Gastroesophageal sphincter (tissue), 4 donors: ENCODE data around the gene LMO7. TPM values are rescaled to one million over a fixed set of nuclear protein-coding genes. Genes with fewer than 3 reads are reported as not detected.

Experiments
- ATAC-seq: fragments of 150-250 bp; one replicate; pipeline ENCODE4 v1.9.1; 2016; ENCODE audit warnings: mild to moderate bottlenecking, moderate library complexity
- H3K27ac ChIP-seq, 4 donors: fragments of 200-600 bp; sonication (generic) in 3 of 4; 1 replicate in 3 of 4; 2 replicates in 1 of 4; pipeline ENCODE4 v1.5.1; 2016 to 2019
- H3K27me3 ChIP-seq: fragments of 200-600 bp; sonication (generic); one replicate; pipeline ENCODE4 v1.5.1; 2019
- H3K36me3 ChIP-seq, 2 donors: fragments of 200-600 bp; sonication (generic); one replicate each; pipeline ENCODE4 v1.5.1; 2019; ENCODE audit warnings: control low read depth in 1 of 2
- H3K4me1 ChIP-seq, 3 donors: fragments of 200-600 bp; sonication (generic); 1 replicate in 2 of 3; 2 replicates in 1 of 3; pipeline ENCODE4 v1.5.1; 2016 to 2019; ENCODE audit warnings: control low read depth in 2 of 3
- H3K4me3 ChIP-seq, 2 donors: fragments of 200-600 bp; sonication (generic); one replicate each; pipeline ENCODE4 v1.5.1; 2019; ENCODE audit warnings: mild to moderate bottlenecking in 1 of 2, moderate library complexity in 1 of 2
- H3K9me3 ChIP-seq, 3 donors: fragments of 200-600 bp; sonication (generic); one replicate each; pipeline ENCODE4 v1.5.1; 2017 to 2019; ENCODE audit warnings: control low read depth in 2 of 3
- CTCF ChIP-seq, 4 experiments: fragments of 200-600 bp in 2 of 4; fragments of 450-650 bp in 2 of 4; sonication (generic) in 1 of 4; IDR thresholded peaks; one replicate each; pipeline ENCODE4 v1.5.1; 2017 to 2019; ENCODE audit warnings: antibody characterized with exemption in 4 of 4, mild to moderate bottlenecking in 2 of 4, moderate library complexity in 2 of 4
- EP300 ChIP-seq: sonication (generic); formaldehyde crosslinking; IDR thresholded peaks from one replicate; pipeline ENCODE4 v1.6.1; 2017; ENCODE audit warnings: antibody characterized with exemption, mild to moderate bottlenecking
- POLR2A ChIP-seq, 2 donors: fragments of 450-650 bp; IDR thresholded peaks; one replicate each; pipeline ENCODE4 v1.6.1; 2017; ENCODE audit warnings: antibody characterized with exemption in 2 of 2, mild to moderate bottlenecking in 2 of 2, moderate library complexity in 1 of 2
- POLR2AphosphoS5 ChIP-seq: sonication (generic); formaldehyde crosslinking; IDR thresholded peaks from one replicate; pipeline ENCODE4 v1.6.1; 2017; ENCODE audit warnings: antibody characterized with exemption
- WGBS, 2 donors: methylation state at CpG; one replicate each; pipeline ENCODE4 v1.1.5; 2018; ENCODE audit warnings: low coverage in 1 of 2; 5-methylcytosine and 5-hydroxymethylcytosine counted together
- total RNA-seq, 4 donors: library from RNA; depleted of rRNA; stranded (reverse); fragments of >200 nt; gene quantifications; one replicate each; pipeline ENCODE4 v1.1.0, GENCODE V29; 2016

Gene LMO7
- total RNA-seq, 4 donors from 2014 or later: 15.1 to 45.0 (median 26.8) TPM

DNA sequence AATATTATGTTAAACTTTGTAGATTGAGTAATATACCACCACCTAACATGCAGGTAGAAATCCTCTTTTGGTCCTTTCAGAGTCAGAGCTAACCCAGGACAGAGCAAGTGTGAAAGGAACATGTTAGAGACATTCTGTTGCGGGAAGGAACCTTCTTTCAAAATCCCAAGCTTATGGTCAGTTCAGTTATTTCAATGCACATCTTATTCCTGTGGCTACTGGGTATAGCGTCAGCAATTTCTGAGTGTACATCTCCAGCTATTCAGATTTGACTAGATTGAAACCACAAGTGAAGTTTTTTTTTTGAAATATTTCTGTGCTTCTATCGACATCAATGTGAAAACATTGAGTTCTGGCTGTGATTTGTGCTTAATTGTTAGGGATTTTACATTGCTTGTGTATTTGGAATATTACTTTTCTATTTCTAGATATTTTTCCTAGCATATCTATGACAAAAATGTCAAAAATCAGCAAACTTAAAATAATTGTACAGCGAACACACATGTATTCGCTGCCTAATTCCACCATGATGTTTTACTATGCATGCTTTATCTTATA is 165.3 kb downstream of the LMO7 start:
- Histone ChIP-seq H3K27ac (no peak overlapping the region), H3K36me3 (peaks cover 0 to 29% of the 10 kb centered on the region in 2 donors), H3K4me1 (no peaks in the 10 kb centered on the region), H3K4me3 (no peak overlapping the region), H3K9me3 (no peaks in the 10 kb centered on the region), H3K27me3 (no peaks in the 10 kb centered on the region)
- no peak for ATAC-seq
- WGBS, 2 donors: 87 to 98% methylated on average over 4 to 5 of the region's 5 CpGs
- TF ChIP-seq POLR2AphosphoS5 (no peak), CTCF (IDR thresholded peaks at IDR 0.05) (no peak)

DNA sequence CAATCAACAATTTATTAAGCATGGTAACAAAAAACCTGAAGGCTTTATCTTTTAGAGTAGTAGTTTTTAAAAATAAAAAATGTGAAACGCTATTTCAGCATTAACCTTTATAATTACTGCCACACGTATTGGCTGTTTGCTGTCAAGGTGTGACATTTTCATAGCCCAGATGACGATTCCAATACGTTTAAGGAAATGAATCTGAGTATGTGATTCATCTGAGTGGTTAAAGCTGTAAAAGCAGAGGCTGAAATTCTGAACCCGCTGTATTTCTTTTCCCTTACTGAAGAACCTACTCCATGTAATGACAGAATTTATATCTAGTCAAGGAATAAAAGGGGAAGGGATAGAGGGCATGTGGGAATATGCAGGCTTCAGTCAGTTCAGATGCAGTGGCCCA is 166.0 kb downstream of the LMO7 start:
- Histone ChIP-seq H3K9me3 (no peaks in the 10 kb centered on the region), H3K4me1 (no peaks in the 10 kb centered on the region), H3K4me3 (no peak overlapping the region), H3K27me3 (no peaks in the 10 kb centered on the region), H3K36me3 (peaks cover 0 to 24% of the 10 kb centered on the region in 2 donors), H3K27ac (no peak overlapping the region)
- no peak for ATAC-seq
- no peak for TF ChIP-seq POLR2AphosphoS5
- no peak for TF ChIP-seq POLR2A (IDR thresholded peaks at IDR 0.05)
- TF ChIP-seq CTCF (IDR thresholded peaks at IDR 0.05): no peak
- no peak for TF ChIP-seq EP300
- 73 to 89% methylated on average over 4 to 5 of the region's 5 CpGs for WGBS, 2 donors

DNA sequence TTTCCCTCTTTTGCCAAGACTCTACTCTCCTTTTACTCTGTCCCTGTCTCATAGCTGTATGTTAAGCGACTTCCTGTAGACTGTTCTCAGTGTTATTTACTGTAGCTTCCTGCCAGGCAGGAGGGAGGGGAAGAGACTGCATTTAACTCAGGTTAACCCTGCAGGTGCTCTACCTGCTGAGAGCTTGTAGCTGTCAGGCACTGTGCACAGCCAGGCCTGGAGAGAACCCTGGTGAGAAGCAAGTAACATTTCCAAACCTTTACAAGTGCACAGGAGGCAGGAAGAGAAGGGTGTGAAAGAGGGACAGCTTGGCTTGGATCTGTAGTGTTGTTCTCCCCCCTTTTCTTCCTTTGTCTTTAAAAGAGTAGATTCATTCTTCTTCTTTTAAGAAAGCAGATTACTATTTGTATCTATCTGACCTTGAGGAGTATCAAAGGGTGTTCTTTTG is 167.1 kb downstream of the LMO7 start:
- no peak for ATAC-seq
- H3K4me3 ChIP-seq: no peak overlapping the region
- no peak for TF ChIP-seq POLR2AphosphoS5

DNA sequence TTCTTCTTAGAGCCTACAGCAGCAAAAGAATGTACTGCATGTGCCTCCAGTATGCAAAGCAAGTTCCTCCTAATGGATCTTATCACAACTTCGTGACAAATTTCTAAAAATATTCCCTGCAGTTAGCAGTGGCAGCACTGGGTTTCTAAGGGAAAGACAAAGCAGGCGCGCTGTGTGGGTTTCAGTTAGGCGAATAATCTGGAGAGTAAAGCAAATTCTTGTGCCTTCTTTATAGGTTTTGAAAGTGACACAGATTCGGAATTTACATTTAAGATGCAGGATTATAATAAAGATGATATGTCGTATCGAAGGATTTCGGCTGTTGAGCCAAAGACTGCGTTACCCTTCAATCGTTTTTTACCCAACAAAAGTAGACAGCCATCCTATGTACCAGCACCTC is 167.9 kb downstream of the LMO7 start:
- Histone ChIP-seq H3K4me1 (no peaks in the 10 kb centered on the region), H3K36me3 (peaks cover 0 to 16% of the 10 kb centered on the region in 2 donors), H3K27ac (no peak overlapping the region), H3K9me3 (no peaks in the 10 kb centered on the region), H3K27me3 (no peaks in the 10 kb centered on the region), H3K4me3 (no peak overlapping the region)
- WGBS, 2 donors: 70 to 88% methylated on average over 7 to 10 of the region's 10 CpGs
- no peak for TF ChIP-seq POLR2AphosphoS5
- no peak for TF ChIP-seq CTCF (IDR thresholded peaks at IDR 0.05)
- no peak for TF ChIP-seq POLR2A (IDR thresholded peaks at IDR 0.05)
- no peak for TF ChIP-seq EP300
- no peak for ATAC-seq

More for the DNA sequence above, 167.1 kb downstream of the LMO7 start:
- no peaks in the 10 kb centered on the region for H3K27me3 ChIP-seq
- H3K9me3 ChIP-seq: no peaks in the 10 kb centered on the region
- H3K36me3 ChIP-seq: peaks cover 0 to 20% of the 10 kb centered on the region in 2 donors
- WGBS, 2 donors: 29 to 43% methylated on average over 1 of the region's 1 CpG
- H3K4me1 ChIP-seq: no peaks in the 10 kb centered on the region
- no peak overlapping the region for H3K27ac ChIP-seq

GRCh38 chr13:75804605-75805004 is 168.5 kb downstream of the LMO7 start:
- ATAC-seq: no peak
- Histone ChIP-seq H3K4me1 (no peaks in the 10 kb centered on the region), H3K36me3 (peaks cover 0 to 16% of the 10 kb centered on the region in 2 donors), H3K27ac (no peak overlapping the region), H3K27me3 (no peaks in the 10 kb centered on the region), H3K9me3 (no peaks in the 10 kb centered on the region), H3K4me3 (no peak overlapping the region)
- TF ChIP-seq EP300: no peak
- TF ChIP-seq POLR2AphosphoS5: no peak
- TF ChIP-seq CTCF (IDR thresholded peaks at IDR 0.05): no peak
- no peak for TF ChIP-seq POLR2A (IDR thresholded peaks at IDR 0.05)
- 70 to 95% methylated on average over 4 of the region's 4 CpGs for WGBS, 2 donors
